T-helper 1 cell treated with Interleukin-12 subunit alpha and Interleukin-12 subunit beta and Interleukin-4 antibody, amounts not matched to agents 30 μg/mL and 1 μg/mL, for 36 hours (primary cell): ENCODE measurements around the gene LUZP1.

ENCODE experiments used
- H3K27ac Mint-ChIP-seq: one replicate; pipeline ENCODE4 v1.8.0; 2021; ENCODE audit warnings: mild to moderate bottlenecking, mixed read lengths
- H3K27me3 Mint-ChIP-seq: one replicate; pipeline ENCODE4 v1.8.0; 2021; ENCODE audit warnings: low read depth, mixed read lengths
- H3K36me3 Mint-ChIP-seq: one replicate; pipeline ENCODE4 v1.8.0; 2021; ENCODE audit warnings: low read depth, mixed read lengths
- H3K4me1 Mint-ChIP-seq: one replicate; pipeline ENCODE4 v1.8.0; 2021; ENCODE audit warnings: low read depth, mixed read lengths
- H3K4me3 Mint-ChIP-seq: one replicate; pipeline ENCODE4 v1.8.0; 2021; ENCODE audit warnings: mild to moderate bottlenecking, moderate library complexity, mixed read lengths
- H3K9me3 Mint-ChIP-seq: one replicate; pipeline ENCODE4 v1.8.0; 2021; ENCODE audit warnings: mixed read lengths

LUZP1 gene

GRCh38 chr1:23122796-23123195 lies 45.9 kb downstream of the LUZP1 start:
- Mint-ChIP-seq H3K27ac (no peak overlapping the region), H3K4me1 (peaks cover 44% of the 10 kb centered on the region), H3K4me3 (no peak overlapping the region)

GRCh38 chr1:23122023-23122748 lies 46.5 kb downstream of the LUZP1 start:
- Mint-ChIP-seq H3K4me1 (peaks cover 47% of the 10 kb centered on the region), H3K27me3 (no peaks in the 10 kb centered on the region), H3K36me3 (peaks cover 6% of the 10 kb centered on the region), H3K27ac (no peak overlapping the region), H3K4me3 (no peak overlapping the region), H3K9me3 (no peaks in the 10 kb centered on the region)

More at GRCh38 chr1:23122796-23123195, 45.9 kb downstream of the LUZP1 start:
- peaks cover 6% of the 10 kb centered on the region for H3K36me3 Mint-ChIP-seq
- H3K27me3 Mint-ChIP-seq = no peaks in the 10 kb centered on the region
- no peaks in the 10 kb centered on the region for H3K9me3 Mint-ChIP-seq

GRCh38 chr1:23120383-23120782 lies 48.3 kb downstream of the LUZP1 start:
- Mint-ChIP-seq H3K9me3 (no peaks in the 10 kb centered on the region), H3K4me3 (no peak overlapping the region), H3K27ac (no peak overlapping the region), H3K27me3 (no peaks in the 10 kb centered on the region), H3K36me3 (peaks cover 6% of the 10 kb centered on the region), H3K4me1 (peaks cover 44% of the 10 kb centered on the region)

- Mint-ChIP-seq H3K27ac (peak overlapping the region; percentile 92), H3K27me3 (no peaks in the 10 kb centered on the region), H3K36me3 (peaks cover 6% of the 10 kb centered on the region), H3K4me1 (peaks cover 52% of the 10 kb centered on the region), H3K4me3 (peak overlapping the region; percentile 63), H3K9me3 (no peaks in the 10 kb centered on the region)
These were observed 49.5 kb downstream of the LUZP1 start for GRCh38 chr1:23118957-23119792.

- peak overlapping the region; percentile 92 for H3K27ac Mint-ChIP-seq
- no peaks in the 10 kb centered on the region for H3K27me3 Mint-ChIP-seq
- H3K4me3 Mint-ChIP-seq = no peak overlapping the region
- peaks cover 53% of the 10 kb centered on the region for H3K4me1 Mint-ChIP-seq
- H3K9me3 Mint-ChIP-seq = no peaks in the 10 kb centered on the region
- peaks cover 6% of the 10 kb centered on the region for H3K36me3 Mint-ChIP-seq
These were observed 50.2 kb downstream of the LUZP1 start for GRCh38 chr1:23118407-23118806.

- H3K27ac Mint-ChIP-seq = peak overlapping the region; percentile 10
These were observed 51.5 kb downstream of the LUZP1 start for GRCh38 chr1:23116921-23117699.

GRCh38 chr1:23116216-23116836 lies 52.3 kb downstream of the LUZP1 start:
- H3K27ac Mint-ChIP-seq = no peak overlapping the region
- no peaks in the 10 kb centered on the region for H3K27me3 Mint-ChIP-seq
- H3K9me3 Mint-ChIP-seq = no peaks in the 10 kb centered on the region
- H3K36me3 Mint-ChIP-seq = peaks cover 9% of the 10 kb centered on the region
- peaks cover 67% of the 10 kb centered on the region for H3K4me1 Mint-ChIP-seq
- H3K4me3 Mint-ChIP-seq = no peak overlapping the region

More at GRCh38 chr1:23116921-23117699, 51.5 kb downstream of the LUZP1 start:
- Mint-ChIP-seq H3K4me3 (no peak overlapping the region), H3K36me3 (peaks cover 9% of the 10 kb centered on the region), H3K27me3 (no peaks in the 10 kb centered on the region), H3K4me1 (peaks cover 60% of the 10 kb centered on the region), H3K9me3 (no peaks in the 10 kb centered on the region)

GRCh38 chr1:23114424-23115079 lies 54.1 kb downstream of the LUZP1 start:
- H3K4me1 Mint-ChIP-seq = peaks cover 65% of the 10 kb centered on the region
- no peak overlapping the region for H3K27ac Mint-ChIP-seq
- peaks cover 11% of the 10 kb centered on the region for H3K36me3 Mint-ChIP-seq
- H3K27me3 Mint-ChIP-seq = no peaks in the 10 kb centered on the region
- H3K4me3 Mint-ChIP-seq = no peak overlapping the region
- H3K9me3 Mint-ChIP-seq = no peaks in the 10 kb centered on the region

GRCh38 chr1:23111600-23112535 lies 56.8 kb downstream of the LUZP1 start:
- Mint-ChIP-seq H3K9me3 (no peaks in the 10 kb centered on the region), H3K4me1 (peaks cover 56% of the 10 kb centered on the region), H3K4me3 (peak overlapping the region; percentile 6), H3K27me3 (no peaks in the 10 kb centered on the region), H3K36me3 (peaks cover 19% of the 10 kb centered on the region), H3K27ac (peak overlapping the region; percentile 41)

GRCh38 chr1:23110391-23110790 lies 58.3 kb downstream of the LUZP1 start:
- Mint-ChIP-seq H3K27ac (peak overlapping the region; percentile 47), H3K4me3 (no peak overlapping the region), H3K36me3 (peaks cover 23% of the 10 kb centered on the region)

GRCh38 chr1:23108918-23109533 lies 59.6 kb downstream of the LUZP1 start:
- Mint-ChIP-seq H3K4me1 (peaks cover 38% of the 10 kb centered on the region), H3K27ac (peak overlapping the region; percentile 50), H3K9me3 (no peaks in the 10 kb centered on the region), H3K4me3 (no peak overlapping the region), H3K36me3 (peaks cover 23% of the 10 kb centered on the region), H3K27me3 (no peaks in the 10 kb centered on the region)

More at GRCh38 chr1:23110391-23110790, 58.3 kb downstream of the LUZP1 start:
- Mint-ChIP-seq H3K4me1 (peaks cover 50% of the 10 kb centered on the region), H3K27me3 (no peaks in the 10 kb centered on the region), H3K9me3 (no peaks in the 10 kb centered on the region)

- peak overlapping the region; percentile 77 for H3K4me3 Mint-ChIP-seq
These were observed 65.4 kb downstream of the LUZP1 start for GRCh38 chr1:23103001-23103889.

More at GRCh38 chr1:23103001-23103889, 65.4 kb downstream of the LUZP1 start:
- H3K9me3 Mint-ChIP-seq = no peaks in the 10 kb centered on the region
- peaks cover 18% of the 10 kb centered on the region for H3K36me3 Mint-ChIP-seq
- H3K4me1 Mint-ChIP-seq = peaks cover 41% of the 10 kb centered on the region
- peak overlapping the region; percentile 95 for H3K27ac Mint-ChIP-seq
- no peaks in the 10 kb centered on the region for H3K27me3 Mint-ChIP-seq
